Smooth muscle cell of the brain vasculature (primary cell): ENCODE measurements around the gene SLC66A1.
A peak's percentile ranks its signal among the peaks of the same experiment; 100 is the strongest.
"Not testable (repeated sequence)": the region's sequence is repeated elsewhere in the genome, so short reads cannot be mapped to it uniquely, and the experiment has no call there.

Source experiments
- DNase-seq: peaks from one replicate; pipeline ENCODE4 v3.0.0-alpha.2; 2012; ENCODE audit warnings: low read depth, low spot score

SLC66A1 gene, protein sequence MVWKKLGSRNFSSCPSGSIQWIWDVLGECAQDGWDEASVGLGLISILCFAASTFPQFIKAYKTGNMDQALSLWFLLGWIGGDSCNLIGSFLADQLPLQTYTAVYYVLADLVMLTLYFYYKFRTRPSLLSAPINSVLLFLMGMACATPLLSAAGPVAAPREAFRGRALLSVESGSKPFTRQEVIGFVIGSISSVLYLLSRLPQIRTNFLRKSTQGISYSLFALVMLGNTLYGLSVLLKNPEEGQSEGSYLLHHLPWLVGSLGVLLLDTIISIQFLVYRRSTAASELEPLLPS

DNA sequence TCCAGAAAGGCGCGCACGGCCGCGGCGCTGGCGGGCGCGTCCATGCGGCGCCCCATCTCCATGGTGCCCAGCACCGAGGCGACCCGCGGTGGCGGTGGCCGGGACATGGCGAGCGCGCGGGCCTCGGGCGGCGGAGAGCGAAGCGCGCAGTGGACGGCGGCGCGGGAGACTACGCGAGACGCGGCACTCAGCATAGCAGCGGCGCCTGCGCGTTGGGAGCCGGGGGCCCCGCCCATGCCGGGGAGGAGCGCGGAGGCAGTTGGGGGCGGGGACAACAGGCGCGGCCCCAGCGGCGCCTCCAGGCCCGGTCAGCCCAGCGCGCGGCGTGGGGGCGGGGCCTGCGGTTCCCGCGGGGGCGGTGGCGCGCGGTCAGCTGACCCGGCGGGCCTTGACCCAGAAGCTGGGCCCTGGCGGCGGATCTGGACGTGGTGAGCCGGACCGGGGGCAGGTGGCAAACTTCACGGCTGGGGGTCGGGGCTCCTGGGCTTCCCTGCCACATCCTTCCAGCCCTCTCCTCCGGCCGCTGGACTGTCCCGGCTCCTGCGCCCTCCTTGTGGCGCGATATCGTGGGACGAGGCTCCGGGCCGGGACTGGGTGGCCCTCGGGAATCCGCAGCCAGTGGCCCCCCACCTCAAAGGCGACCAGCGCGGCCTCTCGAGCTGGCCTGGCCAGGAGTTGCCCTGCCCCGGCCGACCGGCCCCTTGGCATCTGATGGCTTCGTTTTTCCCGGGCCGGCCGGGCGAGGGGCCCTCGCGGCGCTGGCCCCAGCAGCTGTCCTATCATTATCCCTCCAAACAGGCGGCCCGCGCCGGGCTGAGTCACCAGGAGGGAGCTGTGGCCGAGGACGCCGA, at the start of gene SLC66A1, which contains the start of gene AKR7A2:
TSS of gene SLC66A1 (plus strand) at position 396 of the 851 bp plus-strand sequence. CDS start 5,352 bp downstream, outside the sequence.
TSS of gene AKR7A2 (minus strand) at position 214 of the 851 bp plus-strand sequence. CDS start at position 194, 20 bp downstream.
- DNase-seq: peak; percentile 79

DNA sequence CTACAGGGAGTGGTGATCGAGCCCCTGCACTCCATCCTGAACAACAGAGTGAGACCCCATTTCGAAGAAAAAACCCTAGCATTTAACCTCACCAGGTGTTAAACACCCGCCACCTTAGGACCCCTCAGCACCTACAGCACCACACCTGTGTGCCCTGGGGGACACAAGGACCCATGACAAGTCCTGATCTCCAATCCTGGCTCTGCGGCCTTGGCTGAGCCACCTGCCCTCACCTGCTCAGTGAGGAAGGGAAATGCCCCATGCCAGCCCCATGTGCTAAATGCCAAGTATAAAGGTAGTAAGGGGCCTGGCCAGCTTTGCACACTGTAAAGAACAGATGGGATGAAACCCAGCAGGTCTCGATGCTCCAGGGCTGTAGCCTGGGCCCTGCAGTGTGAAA, 49.4 kb upstream of the SLC66A1 start:
- no peak for DNase-seq

DNA sequence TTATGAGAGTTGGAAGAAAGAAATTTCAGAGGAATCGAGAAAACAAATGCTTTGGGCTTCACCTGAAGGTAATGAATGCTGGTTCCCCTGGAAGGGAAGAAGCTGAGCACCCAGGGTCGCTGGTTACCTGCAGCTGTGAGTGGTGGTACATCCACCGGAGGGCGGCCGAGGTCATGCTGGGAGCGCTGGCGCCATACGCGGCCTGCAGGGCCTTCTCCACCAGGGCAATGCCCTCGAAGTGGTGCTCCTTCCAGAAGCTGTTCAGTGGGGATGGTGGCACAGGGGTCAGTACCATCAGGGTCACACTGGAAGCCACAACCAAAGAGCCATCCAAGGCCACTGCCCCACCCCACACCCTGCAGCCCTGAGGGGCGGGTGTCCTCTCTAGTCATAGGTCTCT, 43.7 kb upstream of the SLC66A1 start:
- DNase-seq: no peak

DNA sequence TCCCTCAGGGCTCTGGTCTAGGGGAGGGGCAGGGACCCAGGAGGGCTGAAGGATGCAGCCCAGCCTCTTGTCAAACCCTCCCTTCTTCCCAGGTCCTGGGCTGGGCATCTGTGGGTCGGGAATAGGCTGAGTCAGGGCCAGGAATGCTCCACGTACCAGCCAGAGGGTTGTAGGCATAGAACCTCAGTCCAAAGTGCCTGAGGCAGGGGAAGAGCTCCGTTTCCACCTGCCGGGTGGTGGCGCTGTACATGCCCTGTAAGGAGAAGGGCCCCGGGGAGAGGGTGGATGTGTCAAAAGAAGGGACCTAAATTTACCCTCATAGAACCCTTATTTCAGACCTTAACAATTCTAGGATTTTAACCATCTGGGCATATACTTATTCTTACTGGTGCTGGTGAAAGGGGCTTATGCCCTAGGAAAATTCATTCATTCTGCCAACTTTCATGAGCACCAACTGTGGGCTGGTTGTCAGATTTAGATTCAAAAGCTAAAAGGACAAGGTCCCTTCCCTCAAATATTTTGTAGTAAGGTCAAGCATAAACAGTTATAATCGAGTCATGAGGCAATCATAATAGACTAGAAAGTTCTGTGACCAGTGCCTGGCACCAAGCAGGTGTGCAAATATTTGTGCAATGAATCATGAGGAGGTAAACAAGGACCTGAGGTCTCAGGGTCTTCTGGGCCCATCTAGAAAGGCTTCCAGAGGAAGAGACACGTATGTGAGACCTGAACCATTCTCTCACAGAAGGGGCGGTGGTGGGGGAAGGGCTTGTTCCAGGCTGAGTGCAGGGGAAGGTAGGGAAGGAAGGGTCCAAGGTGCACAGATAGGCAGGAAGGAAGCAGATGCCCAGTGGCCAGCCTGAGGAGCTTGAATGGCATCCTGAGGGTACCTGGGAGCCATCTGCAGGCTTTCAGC, 42.4 kb upstream of the SLC66A1 start:
- DNase-seq: not testable (repeated sequence)

GRCh38 chr1:19270343-19270730, 41.8 kb upstream of the SLC66A1 start:
- not testable (repeated sequence) for DNase-seq

- DNase-seq: no peak
Measured at GRCh38 chr1:19272064-19272463, 40.1 kb upstream of the SLC66A1 start.

DNA sequence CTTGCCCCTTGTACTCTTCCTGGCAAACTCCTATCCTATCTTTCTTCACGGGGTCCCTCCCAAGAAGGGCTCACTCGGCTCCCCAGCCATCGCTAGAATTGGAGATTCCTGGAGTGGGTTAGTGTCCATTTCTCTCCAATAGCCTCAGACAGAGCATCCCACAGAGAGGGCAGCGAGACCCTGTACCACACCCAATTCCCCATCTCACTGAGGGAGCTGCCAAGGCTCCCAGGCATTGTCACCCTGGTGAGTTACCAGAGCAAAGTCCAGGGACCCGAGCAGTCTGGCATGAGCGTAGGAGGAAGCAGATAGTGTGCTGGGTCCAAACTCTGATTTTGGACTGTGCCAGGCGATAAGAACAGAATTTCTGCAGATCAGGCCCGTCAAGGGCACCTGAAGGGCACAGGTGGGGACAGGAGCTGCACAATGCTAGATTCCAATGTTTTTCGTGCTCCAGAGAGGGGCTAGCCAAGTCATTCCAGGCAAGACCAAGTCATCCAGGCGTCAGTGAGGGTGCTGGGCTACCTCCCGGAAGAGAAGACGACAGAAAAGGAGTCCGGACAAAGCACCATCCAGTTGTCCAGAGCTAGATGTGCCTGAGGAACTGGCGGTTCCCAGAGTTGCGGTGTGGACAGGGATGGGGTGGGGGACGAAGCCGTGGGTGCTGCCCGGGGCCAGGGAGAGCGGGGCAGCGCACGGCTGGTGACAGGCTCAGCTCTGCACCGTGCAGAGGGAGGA, 38.9 kb upstream of the SLC66A1 start:
- no peak for DNase-seq

- not testable (repeated sequence) for DNase-seq
Measured at GRCh38 chr1:19273844-19274531, 38.1 kb upstream of the SLC66A1 start.

DNA sequence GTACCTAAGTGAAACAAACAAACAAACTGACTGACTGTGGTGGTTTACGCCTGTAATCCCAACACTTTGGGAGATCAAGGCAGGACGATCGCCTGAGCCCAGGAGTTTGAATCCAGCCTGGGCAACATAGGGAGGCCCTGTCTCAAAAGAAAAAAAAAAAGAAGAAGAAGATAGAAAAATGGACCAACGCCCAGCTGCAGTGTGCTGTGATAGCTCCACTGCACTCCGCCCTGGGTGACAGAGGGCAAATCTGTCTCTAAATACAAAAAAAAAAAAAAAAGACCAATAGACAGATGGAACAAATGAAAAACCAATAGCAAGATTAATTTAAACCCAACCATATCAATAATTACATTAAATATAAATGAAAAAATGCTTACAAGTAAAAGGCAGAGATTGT, 37.5 kb upstream of the SLC66A1 start:
- no peak for DNase-seq

GRCh38 chr1:19283891-19284290, 28.2 kb upstream of the SLC66A1 start:
- no peak for DNase-seq

- no peak for DNase-seq
Measured at GRCh38 chr1:19284881-19285280, 27.2 kb upstream of the SLC66A1 start.

GRCh38 chr1:19285366-19285765, 26.8 kb upstream of the SLC66A1 start:
- DNase-seq: not testable (repeated sequence)

DNA sequence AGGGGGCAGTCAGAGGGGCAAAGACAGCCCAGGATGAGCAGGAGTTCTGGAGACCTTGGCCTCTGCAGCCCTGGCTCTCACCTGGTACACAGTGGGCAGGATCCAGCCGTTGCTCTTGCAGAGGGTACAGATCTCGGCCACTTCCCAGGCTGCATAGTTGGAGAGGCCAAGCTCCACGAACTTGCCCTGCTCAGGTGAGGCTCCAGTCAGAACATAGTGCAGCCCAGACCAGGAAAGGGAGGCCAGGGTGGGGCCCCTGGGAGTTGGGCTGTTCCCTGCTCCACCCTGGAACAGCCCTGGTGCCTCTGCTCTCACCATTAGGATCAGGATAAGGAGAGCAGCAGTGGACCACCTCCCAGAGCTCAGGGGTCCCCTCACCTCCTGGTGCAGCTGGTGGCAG, 26.3 kb upstream of the SLC66A1 start:
- DNase-seq: not testable (repeated sequence)

DNA sequence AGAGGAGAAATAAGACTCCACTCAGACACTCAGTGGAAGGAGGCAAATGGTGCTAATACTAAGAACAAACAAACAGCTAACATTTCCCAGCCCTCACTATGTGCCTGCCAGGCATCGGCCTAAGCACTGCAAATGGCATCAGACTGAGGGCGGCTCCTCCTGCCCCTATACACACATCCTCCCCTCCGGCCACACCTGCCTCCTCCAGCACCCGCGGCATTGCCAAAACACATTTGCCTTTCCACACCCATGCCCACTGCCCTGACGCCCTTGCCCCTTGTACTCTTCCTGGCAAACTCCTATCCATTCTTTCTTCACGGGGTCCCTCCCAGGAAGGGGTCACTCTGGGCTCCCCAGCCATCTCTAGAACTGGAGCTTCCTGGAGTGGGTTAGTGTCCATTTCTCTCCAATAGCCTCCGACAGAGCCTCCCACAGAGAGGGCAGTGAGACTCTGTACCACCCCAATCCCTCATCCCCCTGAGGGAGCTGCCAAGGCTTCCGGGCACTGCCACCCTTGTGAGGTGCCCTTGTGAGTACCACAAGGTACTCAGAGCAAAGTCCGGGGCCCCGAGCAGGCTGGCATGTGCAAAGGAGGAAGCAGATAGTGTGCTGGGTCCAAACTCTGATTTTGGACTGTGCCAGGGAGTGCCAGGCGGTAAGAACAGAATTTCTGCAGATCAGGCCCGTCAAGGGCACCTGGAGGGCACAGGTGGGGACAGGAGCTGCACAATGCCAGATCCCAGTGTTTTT, 24.5 kb upstream of the SLC66A1 start:
- DNase-seq: no peak

- DNase-seq: not testable (repeated sequence)
Measured at GRCh38 chr1:19288324-19289241, 23.5 kb upstream of the SLC66A1 start, which contains the start of gene AKR7A3. Gene AKR7A3, minus strand, starts transcription at chr1:19288770. Its CDS starts 61 bp downstream, at chr1:19288709.

DNA sequence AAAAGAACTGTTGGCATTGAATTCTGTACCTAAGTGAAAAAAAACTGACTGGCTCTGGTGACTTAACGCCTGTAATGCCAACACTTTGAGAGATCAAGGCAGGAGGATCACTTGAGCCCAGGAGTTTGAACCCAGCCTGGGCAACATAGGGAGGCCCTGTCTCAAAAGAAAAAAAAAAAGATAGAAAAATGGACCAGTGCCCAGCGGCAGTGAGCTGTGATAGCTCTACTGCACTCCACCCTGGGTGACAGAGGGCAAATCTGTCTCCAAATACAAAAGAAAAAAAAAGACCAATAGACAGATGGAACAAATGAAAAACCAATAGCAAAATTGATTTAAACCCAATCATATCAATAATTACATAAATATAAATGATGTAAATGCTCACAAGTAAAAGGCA, 22.9 kb upstream of the SLC66A1 start:
- DNase-seq: no peak

- DNase-seq: no peak
Measured at GRCh38 chr1:19294638-19295037, 17.5 kb upstream of the SLC66A1 start.

DNA sequence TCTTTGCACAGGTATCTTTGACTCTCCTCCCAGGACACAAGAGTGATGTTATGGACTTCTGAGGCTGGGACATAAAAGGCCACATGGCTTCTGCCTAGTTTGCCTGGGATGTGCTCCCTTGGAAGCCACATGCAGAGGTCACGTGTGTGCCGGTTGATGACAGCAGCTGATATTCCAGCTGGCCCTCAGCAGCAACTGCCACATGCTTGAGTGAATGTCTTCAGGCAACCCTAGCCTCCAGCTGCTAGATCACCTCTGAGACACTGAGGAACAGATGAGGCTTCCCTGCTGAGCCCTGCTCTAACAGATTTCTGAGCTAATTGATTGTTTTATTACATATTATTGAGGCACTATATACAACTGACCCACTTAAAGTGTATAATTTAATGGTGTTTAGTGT, 11.9 kb upstream of the SLC66A1 start:
- DNase-seq: no peak
